AG10803 (cell line): ENCODE data around the gene ATF7.
A peak's percentile ranks its signal among the peaks of the same experiment; 100 is the strongest.

ENCODE experiments used
- DNase-seq: peaks from one replicate; pipeline ENCODE4 v3.0.0; 2010; ENCODE audit warnings: low read depth
- H3K4me3 ChIP-seq: 2 replicates; pipeline ENCODE4 v1.5.1; 2011; ENCODE audit warnings: mild to moderate bottlenecking, low read length, control low read depth
- CTCF ChIP-seq: conservative IDR thresholded peaks from 2 replicates; pipeline ENCODE4 v1.5.1; 2011; ENCODE audit warnings: mild to moderate bottlenecking, low read length, control low read depth, inconsistent platforms

The ATF7 gene

GRCh38 chr12:53625946-53626701 is at the start of gene ATF7:
TSS of gene ATF7 (minus strand) at chr12:53626382. CDS start at chr12:53601000, 25,382 bp downstream.
- DNase-seq = peak; percentile 97
- H3K4me3 ChIP-seq = peak within 1 kb of the TSS; percentile 75
- TF ChIP-seq CTCF = no peak

- TF ChIP-seq CTCF = no peak
- H3K4me3 ChIP-seq = peak overlapping the region; percentile 98
- DNase-seq = peak; percentile 11
These were observed 49.0 kb upstream of the ATF7 start for GRCh38 chr12:53674977-53675700.

GRCh38 chr12:53670971-53671370 is 44.8 kb upstream of the ATF7 start:
- no peak overlapping the region for H3K4me3 ChIP-seq
- no peak for TF ChIP-seq CTCF
- DNase-seq = no peak

GRCh38 chr12:53670308-53670707 is 44.1 kb upstream of the ATF7 start:
- DNase-seq = no peak
- no peak for TF ChIP-seq CTCF
- H3K4me3 ChIP-seq = no peak overlapping the region

GRCh38 chr12:53667080-53667479 is 40.9 kb upstream of the ATF7 start:
- no peak for TF ChIP-seq CTCF
- no peak overlapping the region for H3K4me3 ChIP-seq
- peak; percentile 20 for DNase-seq

- no peak overlapping the region for H3K4me3 ChIP-seq
- TF ChIP-seq CTCF = no peak
- DNase-seq = no peak
These were observed 38.8 kb upstream of the ATF7 start for GRCh38 chr12:53664936-53665335.

GRCh38 chr12:53664191-53664590 is 38.0 kb upstream of the ATF7 start:
- TF ChIP-seq CTCF = no peak
- no peak for DNase-seq
- H3K4me3 ChIP-seq = no peak overlapping the region
